Measurements from ENCODE around the gene SLC39A13. TPM values are rescaled to one million over a fixed set of nuclear protein-coding genes. Genes with fewer than 3 reads are reported as not detected.

Gene SLC39A13
- total RNA-seq, 1 donor from 2014 or later: 60.0 TPM

DNA sequence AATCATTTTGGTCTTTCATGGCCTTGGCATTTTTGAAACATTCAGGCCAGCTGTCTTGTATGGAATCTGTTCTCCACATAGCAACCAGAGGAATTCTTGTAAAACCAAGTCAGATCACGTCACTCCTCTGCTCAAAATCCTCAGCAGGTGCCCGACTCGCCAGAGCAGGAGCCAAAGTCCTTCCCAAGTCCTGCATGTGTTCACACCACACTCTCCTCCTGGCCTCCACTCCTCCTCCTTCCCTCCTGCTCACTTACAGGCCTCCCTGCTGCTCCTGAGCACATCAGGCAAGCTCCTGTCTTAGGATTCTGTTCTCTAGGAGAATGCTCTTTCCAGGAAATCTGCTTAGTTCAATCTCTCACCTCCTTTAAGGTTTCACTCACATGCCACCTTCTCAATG, 24.8 kb downstream of the SLC39A13 start:
- H3K9me3 Mint-ChIP-seq (ENCODE audit: unreplicated experiment): peaks cover 2% of the 10 kb centered on the region
- H3K4me3 Mint-ChIP-seq (ENCODE audit: unreplicated experiment): no peak overlapping the region
- H3K36me3 Mint-ChIP-seq (ENCODE audit: unreplicated experiment): no peaks in the 10 kb centered on the region
- no peak for DNase-seq
- H3K27me3 Mint-ChIP-seq (ENCODE audit: unreplicated experiment): peaks cover 2% of the 10 kb centered on the region
- H3K27ac Mint-ChIP-seq (ENCODE audit: unreplicated experiment): no peak overlapping the region
- no peaks in the 10 kb centered on the region for H3K4me1 Mint-ChIP-seq (ENCODE audit: low read depth, unreplicated experiment)
- TF ChIP-seq, protein P1, sequence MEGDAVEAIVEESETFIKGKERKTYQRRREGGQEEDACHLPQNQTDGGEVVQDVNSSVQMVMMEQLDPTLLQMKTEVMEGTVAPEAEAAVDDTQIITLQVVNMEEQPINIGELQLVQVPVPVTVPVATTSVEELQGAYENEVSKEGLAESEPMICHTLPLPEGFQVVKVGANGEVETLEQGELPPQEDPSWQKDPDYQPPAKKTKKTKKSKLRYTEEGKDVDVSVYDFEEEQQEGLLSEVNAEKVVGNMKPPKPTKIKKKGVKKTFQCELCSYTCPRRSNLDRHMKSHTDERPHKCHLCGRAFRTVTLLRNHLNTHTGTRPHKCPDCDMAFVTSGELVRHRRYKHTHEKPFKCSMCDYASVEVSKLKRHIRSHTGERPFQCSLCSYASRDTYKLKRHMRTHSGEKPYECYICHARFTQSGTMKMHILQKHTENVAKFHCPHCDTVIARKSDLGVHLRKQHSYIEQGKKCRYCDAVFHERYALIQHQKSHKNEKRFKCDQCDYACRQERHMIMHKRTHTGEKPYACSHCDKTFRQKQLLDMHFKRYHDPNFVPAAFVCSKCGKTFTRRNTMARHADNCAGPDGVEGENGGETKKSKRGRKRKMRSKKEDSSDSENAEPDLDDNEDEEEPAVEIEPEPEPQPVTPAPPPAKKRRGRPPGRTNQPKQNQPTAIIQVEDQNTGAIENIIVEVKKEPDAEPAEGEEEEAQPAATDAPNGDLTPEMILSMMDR (IDR thresholded peaks at IDR 0.05; ENCODE audit: partially characterized antibody, unreplicated experiment): no peak

DNA sequence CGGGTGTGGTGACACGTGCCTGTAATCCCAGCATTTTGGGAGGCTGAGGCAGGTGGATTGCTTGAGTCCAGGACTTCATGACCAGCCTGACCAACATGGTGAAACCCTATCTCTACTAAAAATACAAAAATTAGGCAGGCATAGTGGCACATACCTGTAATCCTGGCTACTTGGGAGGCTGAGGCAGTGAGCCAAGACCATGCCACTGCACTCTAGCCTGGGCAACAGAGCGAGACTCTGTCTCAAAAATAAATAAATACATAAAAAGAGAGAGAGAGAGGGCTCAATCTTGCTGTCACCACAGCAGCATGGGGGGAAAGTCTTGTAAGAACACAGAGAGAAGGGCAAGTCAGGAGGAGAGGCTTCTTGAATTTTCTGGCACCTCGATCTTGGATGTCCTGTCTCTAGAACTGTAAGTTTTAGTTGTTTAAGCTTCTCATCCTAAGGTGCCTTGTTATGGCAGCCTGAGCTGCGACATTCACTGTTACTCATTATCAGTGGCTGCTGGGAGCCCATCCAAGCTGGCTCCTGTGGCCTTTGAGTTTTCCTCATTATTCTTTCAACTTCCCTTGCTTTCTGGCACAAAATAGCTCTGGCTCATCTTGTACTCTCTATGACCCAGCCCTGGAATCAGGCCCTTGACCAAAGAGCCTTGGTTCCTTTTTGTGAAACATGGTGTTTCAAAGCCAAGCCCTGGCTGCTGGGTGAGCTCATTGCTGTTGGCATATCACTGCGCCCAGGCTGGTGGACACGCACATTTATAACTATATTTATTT, 25.8 kb downstream of the SLC39A13 start:
- Mint-ChIP-seq H3K4me3 (ENCODE audit: unreplicated experiment) (no peak overlapping the region), H3K9me3 (ENCODE audit: unreplicated experiment) (peaks cover 2% of the 10 kb centered on the region), H3K36me3 (ENCODE audit: unreplicated experiment) (no peaks in the 10 kb centered on the region), H3K27ac (ENCODE audit: unreplicated experiment) (no peak overlapping the region), H3K27me3 (ENCODE audit: unreplicated experiment) (peaks cover 4% of the 10 kb centered on the region), H3K4me1 (ENCODE audit: low read depth, unreplicated experiment) (no peaks in the 10 kb centered on the region)
- TF ChIP-seq, protein P1 (IDR thresholded peaks at IDR 0.05; ENCODE audit: partially characterized antibody, unreplicated experiment): no peak
- DNase-seq: no peak

DNA sequence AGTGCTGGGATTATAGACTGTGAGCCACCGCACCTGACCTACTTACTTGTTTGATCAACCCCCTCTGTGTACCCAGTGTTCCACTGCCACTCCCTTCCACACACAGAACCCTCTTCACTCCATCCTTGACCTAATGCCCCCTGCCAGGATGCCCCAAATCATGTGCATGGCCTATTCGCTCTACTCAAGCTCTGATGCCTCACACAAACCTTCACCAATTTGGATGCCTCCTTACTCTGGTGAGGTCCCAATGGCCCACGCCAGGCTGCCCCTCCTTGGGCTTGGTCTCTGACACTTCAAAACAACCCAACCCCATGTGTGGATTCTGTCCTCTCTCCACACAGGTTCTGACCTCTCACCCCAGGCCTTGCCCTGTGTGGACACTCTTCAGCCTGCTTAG, 27.3 kb downstream of the SLC39A13 start:
- TF ChIP-seq, protein P1 (IDR thresholded peaks at IDR 0.05; ENCODE audit: partially characterized antibody, unreplicated experiment): no peak
- peaks cover 2% of the 10 kb centered on the region for H3K9me3 Mint-ChIP-seq (ENCODE audit: unreplicated experiment)
- H3K27me3 Mint-ChIP-seq (ENCODE audit: unreplicated experiment): peaks cover 4% of the 10 kb centered on the region
- no peak overlapping the region for H3K27ac Mint-ChIP-seq (ENCODE audit: unreplicated experiment)
- H3K36me3 Mint-ChIP-seq (ENCODE audit: unreplicated experiment): no peaks in the 10 kb centered on the region
- no peak overlapping the region for H3K4me3 Mint-ChIP-seq (ENCODE audit: unreplicated experiment)
- DNase-seq: no peak
- H3K4me1 Mint-ChIP-seq (ENCODE audit: low read depth, unreplicated experiment): no peaks in the 10 kb centered on the region

DNA sequence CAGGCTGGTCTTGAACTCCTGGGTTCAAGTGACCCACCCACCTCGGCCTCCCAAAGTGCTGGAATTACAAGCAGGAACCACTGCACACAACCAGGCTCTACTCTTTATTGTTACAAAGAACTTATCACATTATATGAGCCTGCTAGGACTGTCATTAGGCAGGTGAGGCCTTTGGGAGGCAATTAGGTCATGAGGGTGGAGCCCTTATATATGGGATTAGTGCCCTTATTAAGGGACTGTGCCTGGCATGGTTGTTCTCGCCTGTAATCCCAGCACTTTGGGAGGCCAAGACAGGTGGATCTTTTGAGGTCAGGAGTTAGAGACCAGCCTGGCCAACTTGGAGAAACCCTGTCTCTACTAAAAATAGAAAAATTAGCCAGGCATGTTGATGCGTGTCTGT, 28.3 kb downstream of the SLC39A13 start:
- no peak overlapping the region for H3K27ac Mint-ChIP-seq (ENCODE audit: unreplicated experiment)
- TF ChIP-seq, protein P1 (IDR thresholded peaks at IDR 0.05; ENCODE audit: partially characterized antibody, unreplicated experiment): no peak
- no peak for DNase-seq
- H3K27me3 Mint-ChIP-seq (ENCODE audit: unreplicated experiment): peaks cover 4% of the 10 kb centered on the region
- H3K4me3 Mint-ChIP-seq (ENCODE audit: unreplicated experiment): no peak overlapping the region
- peaks cover 2% of the 10 kb centered on the region for H3K9me3 Mint-ChIP-seq (ENCODE audit: unreplicated experiment)
- H3K4me1 Mint-ChIP-seq (ENCODE audit: low read depth, unreplicated experiment): no peaks in the 10 kb centered on the region
- no peaks in the 10 kb centered on the region for H3K36me3 Mint-ChIP-seq (ENCODE audit: unreplicated experiment)

DNA sequence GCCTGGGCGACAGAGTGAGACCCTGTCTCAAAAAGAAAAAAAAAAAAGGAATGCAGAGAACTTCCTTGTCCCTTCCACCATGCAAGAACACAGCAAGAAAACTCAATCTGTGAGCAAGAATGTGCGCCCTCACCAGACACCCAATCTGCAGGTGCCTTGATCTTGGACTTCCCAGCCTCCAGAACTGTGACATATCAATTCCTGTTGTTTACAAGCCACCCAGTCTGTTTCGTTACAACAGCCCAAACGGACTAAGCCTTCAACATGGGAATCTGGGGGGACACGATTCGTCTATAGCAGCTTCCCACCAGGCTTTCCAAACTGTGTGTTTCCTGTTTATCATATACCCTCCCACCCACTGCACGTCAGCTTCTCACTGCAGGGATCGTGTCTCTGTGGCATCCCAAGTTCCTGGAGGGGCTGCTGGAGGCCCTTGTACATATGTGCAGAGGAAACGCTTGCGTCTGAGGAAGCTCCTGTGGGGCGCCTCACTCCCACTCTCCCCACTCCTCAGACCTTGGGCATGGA, 28.9 kb downstream of the SLC39A13 start:
- no peaks in the 10 kb centered on the region for H3K36me3 Mint-ChIP-seq (ENCODE audit: unreplicated experiment)
- H3K4me1 Mint-ChIP-seq (ENCODE audit: low read depth, unreplicated experiment): no peaks in the 10 kb centered on the region
- no peak for DNase-seq
- peaks cover 2% of the 10 kb centered on the region for H3K9me3 Mint-ChIP-seq (ENCODE audit: unreplicated experiment)
- no peak overlapping the region for H3K27ac Mint-ChIP-seq (ENCODE audit: unreplicated experiment)
- H3K27me3 Mint-ChIP-seq (ENCODE audit: unreplicated experiment): peaks cover 4% of the 10 kb centered on the region
- no peak overlapping the region for H3K4me3 Mint-ChIP-seq (ENCODE audit: unreplicated experiment)
- TF ChIP-seq, protein P1 (IDR thresholded peaks at IDR 0.05; ENCODE audit: partially characterized antibody, unreplicated experiment): no peak

Measured in glutamatergic neuron (in vitro differentiated cells).